Measurements from ENCODE around the gene TELO2.

TELO2 gene

GRCh38 chr16:1500465-1501150 lies 7.4 kb downstream of the TELO2 start:
- no peak for DNase-seq

GRCh38 chr16:1501630-1502029 lies 8.5 kb downstream of the TELO2 start:
- DNase-seq, result no peak

- DNase-seq, result no peak
Observed at GRCh38 chr16:1502092-1503004, 9.2 kb downstream of the TELO2 start.

GRCh38 chr16:1503110-1503955 lies 10.2 kb downstream of the TELO2 start:
- DNase-seq, result no peak

- DNase-seq, result no peak
Observed at GRCh38 chr16:1505073-1505844, 12.1 kb downstream of the TELO2 start.

GRCh38 chr16:1505912-1506311 lies 12.8 kb downstream of the TELO2 start:
- no peak for DNase-seq

- no peak for DNase-seq
Observed at GRCh38 chr16:1506494-1507213, 13.5 kb downstream of the TELO2 start.

- no peak for DNase-seq
Observed at GRCh38 chr16:1508494-1509187, 15.5 kb downstream of the TELO2 start.

- DNase-seq, result no peak
Observed at GRCh38 chr16:1509307-1510221, 16.4 kb downstream of the TELO2 start.

- no peak for DNase-seq
Observed at GRCh38 chr16:1510272-1510671, 17.1 kb downstream of the TELO2 start.

- DNase-seq, result no peak
Observed at GRCh38 chr16:1510941-1511351, 17.8 kb downstream of the TELO2 start.

- DNase-seq, result no peak
Observed at GRCh38 chr16:1511662-1512569, 18.8 kb downstream of the TELO2 start.

- no peak for DNase-seq
Observed at GRCh38 chr16:1512774-1513173, 19.6 kb downstream of the TELO2 start.

GRCh38 chr16:1514507-1514906 lies 21.3 kb downstream of the TELO2 start:
- no peak for DNase-seq

- DNase-seq, result no peak
Observed at GRCh38 chr16:1518626-1519135, 25.5 kb downstream of the TELO2 start.

- DNase-seq, result no peak
Observed at GRCh38 chr16:1519831-1520230, 26.7 kb downstream of the TELO2 start.

- DNase-seq, result no peak
Observed at GRCh38 chr16:1520461-1520860, 27.3 kb downstream of the TELO2 start.

- no peak for DNase-seq
Observed at GRCh38 chr16:1523581-1524245, 30.6 kb downstream of the TELO2 start.

All from DMS153 (cell line).